ENCODE results near the gene RGMB. TPM values are rescaled to one million over a fixed set of nuclear protein-coding genes. Genes with fewer than 3 reads are reported as not detected.

The RGMB gene
- total RNA-seq, 2 experiments from 2014 or later = 4.3 to 4.9 TPM

DNA sequence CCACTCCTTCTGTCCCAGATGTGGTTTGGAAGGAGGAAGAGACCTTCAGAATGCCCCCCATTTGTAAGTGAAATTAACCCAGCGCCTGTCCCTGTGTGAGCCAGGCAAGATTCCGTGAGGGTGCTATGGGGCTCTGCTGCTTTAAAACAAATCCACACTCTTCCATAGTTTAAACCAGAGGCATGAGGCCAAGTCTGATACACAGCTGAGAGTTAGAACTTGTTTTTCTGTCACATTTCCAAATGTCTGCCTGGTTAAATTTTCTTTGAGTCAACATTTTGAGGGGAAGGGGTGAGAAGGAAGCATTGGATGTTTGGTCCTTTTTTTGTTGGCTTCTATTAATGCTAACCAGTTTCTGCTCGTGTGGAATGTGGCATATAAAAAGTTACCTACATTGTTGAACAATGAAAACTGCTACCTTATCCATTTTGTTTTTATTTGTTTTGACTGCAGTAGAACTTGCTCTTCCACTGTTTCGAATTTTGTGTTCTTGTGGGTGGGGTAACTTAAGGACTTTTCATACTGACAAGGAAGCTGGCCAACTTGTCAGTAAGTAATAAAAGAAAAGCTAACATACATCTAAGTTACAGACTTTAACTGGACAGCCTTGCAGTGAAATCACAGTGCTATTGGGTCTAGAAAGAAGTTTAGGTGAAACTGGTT, 12.9 kb downstream of the RGMB start:
- peaks cover 8% of the 10 kb centered on the region for H3K36me3 Mint-ChIP-seq
- H3K27ac Mint-ChIP-seq = no peak overlapping the region
- no peak for DNase-seq

GRCh38 chr5:98787131-98787719, 13.8 kb downstream of the RGMB start:
- no peak for DNase-seq
- Mint-ChIP-seq H3K9me3 (no peaks in the 10 kb centered on the region), H3K27ac (no peak overlapping the region), H3K4me3 (no peak overlapping the region), H3K27me3 (no peaks in the 10 kb centered on the region), H3K4me1 (peaks cover 46% of the 10 kb centered on the region), H3K36me3 (peaks cover 8% of the 10 kb centered on the region)

More for the DNA sequence above, 12.9 kb downstream of the RGMB start:
- no peak overlapping the region for H3K4me3 Mint-ChIP-seq
- H3K27me3 Mint-ChIP-seq = no peaks in the 10 kb centered on the region
- H3K9me3 Mint-ChIP-seq = no peaks in the 10 kb centered on the region
- peaks cover 45% of the 10 kb centered on the region for H3K4me1 Mint-ChIP-seq

GRCh38 chr5:98789029-98789428, 15.6 kb downstream of the RGMB start:
- Mint-ChIP-seq H3K9me3 (no peaks in the 10 kb centered on the region), H3K27ac (no peak overlapping the region), H3K27me3 (no peaks in the 10 kb centered on the region), H3K36me3 (peaks cover 6% of the 10 kb centered on the region), H3K4me3 (no peak overlapping the region), H3K4me1 (peaks cover 34% of the 10 kb centered on the region)
- no peak for DNase-seq

- peaks cover 4% of the 10 kb centered on the region for H3K36me3 Mint-ChIP-seq
- peaks cover 22% of the 10 kb centered on the region for H3K4me1 Mint-ChIP-seq
- no peaks in the 10 kb centered on the region for H3K27me3 Mint-ChIP-seq
- no peaks in the 10 kb centered on the region for H3K9me3 Mint-ChIP-seq
- DNase-seq = no peak
- no peak overlapping the region for H3K27ac Mint-ChIP-seq
- H3K4me3 Mint-ChIP-seq = no peak overlapping the region
These were observed 17.6 kb downstream of the RGMB start for GRCh38 chr5:98791001-98791519.

DNA sequence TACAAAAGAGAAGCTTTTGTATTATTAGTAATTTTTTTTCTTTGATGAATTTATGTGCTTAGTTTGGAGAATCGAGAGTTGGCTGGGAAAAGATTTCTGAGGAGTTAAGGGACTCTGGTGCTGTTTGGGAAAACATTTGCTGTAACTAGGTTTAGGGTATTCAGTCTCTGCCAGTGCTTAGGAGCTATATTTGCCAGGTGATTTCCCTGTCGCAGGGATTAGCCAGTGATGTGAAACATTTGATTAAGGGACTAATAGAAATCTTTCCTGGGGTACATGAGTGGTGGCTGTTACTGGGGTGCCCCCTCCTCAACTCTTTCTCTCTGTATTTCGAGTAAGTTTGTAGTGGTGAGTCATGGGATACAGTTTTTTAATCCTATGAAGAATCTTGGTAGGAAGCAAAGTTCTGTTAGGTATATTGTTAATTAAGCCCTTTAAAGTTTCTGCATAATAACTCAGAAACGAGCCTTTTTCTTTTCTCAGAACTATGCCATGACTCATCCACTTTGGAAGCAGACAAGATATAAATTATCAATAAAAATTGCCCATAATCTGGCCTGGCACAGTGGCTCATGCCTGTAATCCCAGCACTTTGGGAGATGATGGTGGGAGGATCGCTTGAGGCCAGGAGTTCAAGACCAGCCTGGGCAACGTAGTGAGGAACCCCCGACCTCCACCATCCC, 18.6 kb downstream of the RGMB start:
- Mint-ChIP-seq H3K9me3 (no peaks in the 10 kb centered on the region), H3K4me1 (peaks cover 21% of the 10 kb centered on the region), H3K36me3 (peaks cover 4% of the 10 kb centered on the region), H3K4me3 (no peak overlapping the region), H3K27me3 (no peaks in the 10 kb centered on the region), H3K27ac (no peak overlapping the region)
- DNase-seq = no peak

DNA sequence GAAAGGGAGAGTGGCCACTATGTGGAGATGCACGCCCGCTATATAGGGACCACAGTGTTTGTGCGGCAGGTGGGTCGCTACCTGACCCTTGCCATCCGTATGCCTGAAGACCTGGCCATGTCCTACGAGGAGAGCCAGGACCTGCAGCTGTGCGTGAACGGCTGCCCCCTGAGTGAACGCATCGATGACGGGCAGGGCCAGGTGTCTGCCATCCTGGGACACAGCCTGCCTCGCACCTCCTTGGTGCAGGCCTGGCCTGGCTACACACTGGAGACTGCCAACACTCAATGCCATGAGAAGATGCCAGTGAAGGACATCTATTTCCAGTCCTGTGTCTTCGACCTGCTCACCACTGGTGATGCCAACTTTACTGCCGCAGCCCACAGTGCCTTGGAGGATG, 19.8 kb downstream of the RGMB start:
- Mint-ChIP-seq H3K36me3 (peaks cover 4% of the 10 kb centered on the region), H3K4me3 (no peak overlapping the region), H3K27me3 (no peaks in the 10 kb centered on the region), H3K4me1 (peaks cover 19% of the 10 kb centered on the region), H3K27ac (no peak overlapping the region), H3K9me3 (no peaks in the 10 kb centered on the region)
- no peak for DNase-seq

GRCh38 chr5:98794001-98794400, 20.5 kb downstream of the RGMB start:
- no peak for DNase-seq
- H3K36me3 Mint-ChIP-seq = peaks cover 4% of the 10 kb centered on the region
- no peak overlapping the region for H3K4me3 Mint-ChIP-seq
- no peaks in the 10 kb centered on the region for H3K27me3 Mint-ChIP-seq
- H3K27ac Mint-ChIP-seq = no peak overlapping the region
- peaks cover 19% of the 10 kb centered on the region for H3K4me1 Mint-ChIP-seq
- H3K9me3 Mint-ChIP-seq = no peaks in the 10 kb centered on the region

DNA sequence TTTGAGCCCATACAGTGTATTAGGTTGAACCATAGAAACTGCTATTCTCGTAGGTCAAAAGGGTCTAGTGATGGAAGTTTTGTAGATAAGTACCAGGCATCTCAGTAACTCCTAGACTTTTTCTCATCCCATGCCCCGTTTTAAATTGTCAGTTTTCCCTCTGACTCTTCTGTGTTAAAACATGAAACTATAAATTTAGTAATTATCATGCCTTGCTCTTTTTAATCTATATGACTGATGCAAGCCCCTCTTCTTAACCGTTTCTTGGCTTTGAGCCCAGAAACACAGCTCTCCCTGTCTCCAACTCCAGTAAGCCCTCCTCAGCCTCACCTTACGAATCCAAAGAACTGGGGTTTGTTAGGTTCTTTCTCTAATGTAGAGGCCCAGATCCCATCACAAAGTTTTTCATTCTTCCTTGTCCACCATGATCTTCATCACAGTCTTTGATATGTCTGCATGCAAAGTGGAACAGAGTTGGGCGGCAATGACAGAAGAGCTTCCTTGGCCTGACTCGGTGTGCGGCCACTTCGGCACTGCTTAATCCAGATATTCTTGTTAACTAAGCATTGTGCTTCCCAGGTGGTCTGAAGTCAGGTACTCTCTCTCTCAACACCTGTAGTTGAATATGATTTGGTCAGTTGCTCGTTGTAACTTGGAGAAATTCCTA, 21.1 kb downstream of the RGMB start:
- Mint-ChIP-seq H3K4me3 (no peak overlapping the region), H3K9me3 (no peaks in the 10 kb centered on the region), H3K36me3 (peaks cover 4% of the 10 kb centered on the region), H3K4me1 (peaks cover 18% of the 10 kb centered on the region), H3K27ac (no peak overlapping the region), H3K27me3 (no peaks in the 10 kb centered on the region)
- no peak for DNase-seq

DNA sequence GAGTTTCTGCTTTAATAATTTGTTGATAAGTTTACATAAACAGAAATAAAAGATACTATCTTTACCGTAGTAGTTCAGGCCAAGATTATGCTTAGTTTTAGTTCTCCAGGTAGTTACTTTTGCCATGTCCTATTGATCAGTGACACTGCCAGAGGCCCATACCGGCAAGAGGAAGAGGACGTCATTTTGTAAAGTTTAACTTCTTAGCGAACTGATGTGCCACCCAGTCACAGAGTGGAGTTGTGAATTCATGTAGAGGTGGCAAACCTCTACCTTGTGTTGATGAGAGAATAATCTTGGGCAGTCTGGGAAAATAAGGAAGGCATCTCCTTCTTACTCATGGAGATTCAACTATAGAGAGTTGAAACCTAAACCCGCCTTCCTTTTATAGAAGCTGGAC, 21.8 kb downstream of the RGMB start:
- Mint-ChIP-seq H3K27me3 (no peaks in the 10 kb centered on the region), H3K4me1 (peaks cover 14% of the 10 kb centered on the region), H3K36me3 (peaks cover 4% of the 10 kb centered on the region), H3K4me3 (no peak overlapping the region), H3K9me3 (no peaks in the 10 kb centered on the region), H3K27ac (no peak overlapping the region)
- DNase-seq = no peak

DNA sequence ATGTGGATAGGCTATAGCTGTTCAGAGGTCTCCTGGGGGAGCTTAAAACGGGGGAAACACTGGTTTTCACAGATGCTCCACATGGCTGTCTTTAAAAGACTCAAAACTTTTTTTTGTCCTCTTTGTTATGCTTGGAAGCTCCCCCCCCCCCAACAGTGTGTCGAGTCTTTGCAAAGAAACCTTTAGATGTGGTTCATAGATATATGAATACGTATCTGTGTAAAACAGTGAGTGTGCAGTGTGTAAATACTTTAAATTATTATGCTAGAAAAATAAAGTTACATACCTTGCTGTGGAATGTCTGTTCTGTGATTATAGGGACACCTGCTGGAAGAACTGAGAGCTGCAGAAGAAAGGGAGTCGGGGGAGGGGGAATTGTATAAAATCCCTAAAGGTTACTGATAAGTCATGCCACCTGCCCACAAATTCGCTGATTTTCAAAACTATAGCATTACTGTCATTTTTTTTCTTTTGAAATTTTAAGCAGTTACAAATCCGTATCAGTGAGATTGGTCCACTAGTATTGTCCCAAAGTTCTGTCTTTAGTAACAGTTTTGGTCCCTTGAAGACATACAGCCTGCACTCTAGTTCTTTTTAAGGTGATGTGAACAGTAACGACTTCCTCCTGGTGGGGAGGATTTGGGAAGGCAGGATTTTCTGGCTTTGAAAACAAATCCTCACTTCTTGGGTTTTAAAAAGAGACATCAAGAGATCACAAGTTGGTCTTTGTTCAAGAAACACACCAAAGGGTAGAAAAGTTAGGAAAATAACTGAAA, 22.9 kb downstream of the RGMB start:
- Mint-ChIP-seq H3K27me3 (no peaks in the 10 kb centered on the region), H3K4me3 (no peak overlapping the region), H3K36me3 (no peaks in the 10 kb centered on the region), H3K4me1 (peaks cover 9% of the 10 kb centered on the region), H3K27ac (no peak overlapping the region), H3K9me3 (no peaks in the 10 kb centered on the region)
- peak; percentile 39 for DNase-seq

DNA sequence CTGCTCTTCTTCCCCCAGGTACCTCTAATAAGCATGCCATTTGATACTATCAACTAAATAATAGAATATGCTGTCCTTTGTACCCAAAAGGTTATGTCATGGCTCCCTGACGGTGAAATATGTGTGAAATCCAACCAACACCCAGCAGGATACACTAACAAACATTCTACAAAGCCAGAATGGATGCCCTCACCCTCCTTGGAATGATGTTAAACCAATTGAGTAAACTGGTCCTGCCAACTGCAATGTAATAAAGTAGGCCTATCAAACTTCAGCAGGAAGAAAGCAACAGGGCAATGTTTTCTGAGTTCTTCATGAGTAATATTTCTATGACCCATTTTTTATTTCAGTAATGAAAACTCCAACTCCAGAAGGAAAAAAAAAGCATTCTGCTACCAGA, 24.9 kb downstream of the RGMB start:
- Mint-ChIP-seq H3K27me3 (no peaks in the 10 kb centered on the region), H3K4me3 (no peak overlapping the region), H3K27ac (no peak overlapping the region), H3K4me1 (peaks cover 3% of the 10 kb centered on the region), H3K36me3 (no peaks in the 10 kb centered on the region), H3K9me3 (no peaks in the 10 kb centered on the region)
- no peak for DNase-seq

- H3K9me3 Mint-ChIP-seq = no peaks in the 10 kb centered on the region
- H3K4me3 Mint-ChIP-seq = no peak overlapping the region
- no peaks in the 10 kb centered on the region for H3K27me3 Mint-ChIP-seq
- H3K4me1 Mint-ChIP-seq = peaks cover 3% of the 10 kb centered on the region
- DNase-seq = no peak
- no peak overlapping the region for H3K27ac Mint-ChIP-seq
- no peaks in the 10 kb centered on the region for H3K36me3 Mint-ChIP-seq
These were observed 25.4 kb downstream of the RGMB start for GRCh38 chr5:98798847-98799246.

DNA sequence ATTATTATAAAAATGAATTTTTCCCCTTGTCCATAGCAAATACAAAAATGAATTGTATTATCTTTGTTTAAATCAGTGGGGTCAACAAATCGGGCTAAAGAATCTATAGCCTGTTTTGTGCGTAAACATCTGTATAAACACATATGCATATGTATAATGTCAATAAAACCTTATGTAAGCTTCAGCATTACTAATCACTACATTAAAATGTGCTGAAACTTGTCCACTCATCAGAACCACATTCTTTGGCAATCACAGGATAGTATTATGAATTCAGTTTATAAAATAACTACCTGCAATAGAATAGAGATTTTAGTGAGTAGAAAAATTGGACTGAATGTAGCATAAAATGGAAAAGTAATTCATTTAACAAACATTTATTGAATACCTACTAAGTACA, 30.6 kb downstream of the RGMB start:
- H3K4me3 Mint-ChIP-seq = no peak overlapping the region
- DNase-seq = no peak

DNA sequence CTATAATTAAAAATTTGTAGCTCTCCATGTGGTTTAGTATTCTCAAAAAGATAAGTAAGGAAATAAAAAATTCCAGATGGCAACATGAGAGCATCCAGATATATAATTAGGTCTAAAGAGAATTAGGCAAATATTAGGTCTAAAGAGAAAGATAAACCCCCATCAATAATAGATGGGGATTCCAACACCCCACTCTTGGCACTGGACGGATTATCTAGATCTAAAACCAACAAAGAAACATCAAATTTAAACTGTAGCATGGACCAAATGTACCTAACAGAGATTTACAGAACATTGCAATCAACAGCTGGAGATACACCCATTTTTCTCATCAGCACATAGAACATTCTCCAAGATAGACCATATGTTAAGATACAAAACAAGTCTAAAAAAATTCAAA, 31.6 kb downstream of the RGMB start:
- Mint-ChIP-seq H3K4me1 (no peaks in the 10 kb centered on the region), H3K4me3 (no peak overlapping the region), H3K36me3 (peaks cover 10% of the 10 kb centered on the region), H3K27ac (no peak overlapping the region), H3K9me3 (peaks cover 24% of the 10 kb centered on the region), H3K27me3 (no peaks in the 10 kb centered on the region)
- no peak for DNase-seq

More for the DNA sequence above, 30.6 kb downstream of the RGMB start:
- H3K27me3 Mint-ChIP-seq = no peaks in the 10 kb centered on the region
- peaks cover 10% of the 10 kb centered on the region for H3K36me3 Mint-ChIP-seq
- H3K4me1 Mint-ChIP-seq = no peaks in the 10 kb centered on the region
- H3K27ac Mint-ChIP-seq = no peak overlapping the region
- peaks cover 24% of the 10 kb centered on the region for H3K9me3 Mint-ChIP-seq
